OCI-LY1 (cell line): ENCODE data around the gene CAMTA1.

Source experiments
- H2AFZ ChIP-seq: fragments of 200-600 bp; sonication (generic), shearing (Covaris generic); 2 replicates; pipeline ENCODE4 v1.6.0; 2014; ENCODE audit warnings: antibody characterized with exemption, mild to moderate bottlenecking, low read length
- H3F3A ChIP-seq: fragments of 200-600 bp; sonication (generic), shearing (Covaris generic); 2 replicates; pipeline ENCODE4 v1.6.0; 2014; ENCODE audit warnings: mild to moderate bottlenecking, antibody characterized with exemption, low read length, moderate library complexity; ENCODE audit not compliant: insufficient read depth
- H3K27ac ChIP-seq: fragments of 200-600 bp; sonication (generic); 2 replicates; pipeline ENCODE4 v1.5.1; 2014; ENCODE audit warnings: low read length, mixed run types, mild to moderate bottlenecking, low read depth; ENCODE audit not compliant: poor library complexity, severe bottlenecking
- H3K27me3 ChIP-seq: fragments of 200-600 bp; sonication (generic); 2 replicates; pipeline ENCODE4 v1.6.0; 2014; ENCODE audit warnings: antibody characterized with exemption, mild to moderate bottlenecking, low read length, moderate library complexity; ENCODE audit not compliant: insufficient read depth
- H3K36me3 ChIP-seq: fragments of 200-600 bp; sonication (generic); 2 replicates; pipeline ENCODE4 v1.6.1; 2014; ENCODE audit warnings: mild to moderate bottlenecking, antibody characterized with exemption, low read length, moderate library complexity, mixed read lengths; ENCODE audit not compliant: insufficient read depth
- H3K4me1 ChIP-seq: fragments of 200-600 bp; sonication (generic); 2 replicates; pipeline ENCODE4 v1.5.1; 2014; ENCODE audit warnings: mild to moderate bottlenecking, low read length, moderate library complexity; ENCODE audit not compliant: insufficient read depth, severe bottlenecking
- H3K4me2 ChIP-seq: fragments of 200-600 bp; sonication (generic), shearing (Covaris generic); 2 replicates; pipeline ENCODE4 v1.6.1; 2014; ENCODE audit warnings: low read length
- H3K4me3 ChIP-seq: fragments of 200-600 bp; sonication (generic); 2 replicates; pipeline ENCODE4 v1.5.1; 2014; ENCODE audit warnings: low read length, low read depth, mild to moderate bottlenecking, mixed read lengths; ENCODE audit not compliant: poor library complexity, severe bottlenecking
- H3K79me2 ChIP-seq: fragments of 200-600 bp; shearing (Covaris generic); 2 replicates; pipeline ENCODE4 v1.6.1; 2016; ENCODE audit warnings: mixed run types, low read length, mixed read lengths; ENCODE audit not compliant: insufficient read depth
- H3K9ac ChIP-seq: fragments of 200-600 bp; sonication (generic), shearing (Covaris generic); 2 replicates; pipeline ENCODE4 v1.6.1; 2014; ENCODE audit warnings: mild to moderate bottlenecking, low read length, mixed read lengths
- H3K9me2 ChIP-seq: fragments of 200-600 bp; sonication (generic), shearing (Covaris generic); 2 replicates; pipeline ENCODE4 v1.6.1; 2014; ENCODE audit warnings: low read depth, mild to moderate bottlenecking, low read length, mixed read lengths
- H3K9me3 ChIP-seq: fragments of 200-600 bp; shearing (Covaris generic); 2 replicates; pipeline ENCODE4 v1.6.1; 2014; ENCODE audit warnings: low read length, mixed read lengths
- H4K20me1 ChIP-seq: fragments of 200-600 bp; sonication (generic), shearing (Covaris generic); 2 replicates; pipeline ENCODE4 v1.6.0; 2016; ENCODE audit warnings: mild to moderate bottlenecking, low read length; ENCODE audit not compliant: insufficient read depth
- EZH2 ChIP-seq: fragments of 200-600 bp; sonication (generic), shearing (Covaris generic); IDR thresholded peaks from 2 replicates; pipeline ENCODE4 v1.8.0; 2017; ENCODE audit warnings: borderline replicate concordance, mixed run types, mild to moderate bottlenecking, antibody characterized with exemption, low read length, moderate library complexity, mixed read lengths
- TF ChIP-seq, protein P1 (sequence below): fragments of 200-600 bp; sonication (generic), shearing (Covaris generic); IDR thresholded peaks from 2 replicates; pipeline ENCODE4 v1.5.1; 2017; ENCODE audit warnings: mild to moderate bottlenecking, antibody characterized with exemption, low read length, moderate library complexity, mixed read lengths

The CAMTA1 gene

DNA sequence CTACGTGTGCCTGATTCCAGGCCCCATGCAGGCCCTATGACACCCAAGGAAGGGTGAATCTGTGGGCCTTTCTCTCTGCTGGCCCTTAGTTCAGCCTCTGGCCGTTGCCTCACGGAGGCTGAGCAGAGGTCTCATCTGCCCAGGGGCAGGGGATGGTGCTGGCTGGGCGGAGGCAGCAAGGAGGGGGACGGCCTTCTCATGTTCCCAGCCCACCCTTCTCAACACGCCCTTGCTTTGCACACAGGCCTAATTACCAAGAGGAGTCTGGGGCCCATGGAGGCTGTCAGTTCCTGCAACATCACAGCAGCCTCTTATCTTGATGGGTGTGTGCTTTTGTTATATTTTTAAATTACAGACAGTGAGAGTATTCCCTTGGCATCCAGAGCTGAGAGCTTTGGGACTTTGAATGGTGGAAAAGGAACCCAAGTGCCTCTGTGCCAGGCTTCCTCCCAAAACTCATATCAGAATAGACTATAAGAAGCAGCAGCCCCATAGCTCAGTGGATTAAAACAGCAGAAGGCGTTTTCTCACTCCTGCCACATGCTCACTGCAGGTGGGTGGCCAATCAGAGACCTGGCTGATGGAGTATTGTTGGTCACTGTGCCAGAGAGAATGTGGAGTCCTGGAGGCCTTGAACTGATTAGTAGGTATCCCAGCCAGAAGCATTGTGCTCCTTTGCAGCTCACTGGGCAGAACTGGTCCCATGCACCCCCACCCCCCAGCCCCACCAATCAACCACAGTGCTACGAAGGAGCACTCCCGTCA is 164.9 kb downstream of the CAMTA1 start:
- Histone ChIP-seq H4K20me1 (no peaks in the 10 kb centered on the region), H3K9ac (no peak overlapping the region), H3K9me2 (no peaks in the 10 kb centered on the region), H3K4me1 (no peaks in the 10 kb centered on the region), H3K27ac (no peak overlapping the region), H3K36me3 (no peaks in the 10 kb centered on the region), H2AFZ (no peak overlapping the region), H3K27me3 (0 out of 2 replicates have a peak, but pooled peaks cover 8% of the 10 kb centered on the region), H3K4me2 (no peak overlapping the region), H3K4me3 (no peak overlapping the region), H3K9me3 (no peaks in the 10 kb centered on the region), H3K79me2 (no peaks in the 10 kb centered on the region), H3F3A (no peaks in the 10 kb centered on the region)
- no peak for TF ChIP-seq EZH2
- TF ChIP-seq, protein P1, sequence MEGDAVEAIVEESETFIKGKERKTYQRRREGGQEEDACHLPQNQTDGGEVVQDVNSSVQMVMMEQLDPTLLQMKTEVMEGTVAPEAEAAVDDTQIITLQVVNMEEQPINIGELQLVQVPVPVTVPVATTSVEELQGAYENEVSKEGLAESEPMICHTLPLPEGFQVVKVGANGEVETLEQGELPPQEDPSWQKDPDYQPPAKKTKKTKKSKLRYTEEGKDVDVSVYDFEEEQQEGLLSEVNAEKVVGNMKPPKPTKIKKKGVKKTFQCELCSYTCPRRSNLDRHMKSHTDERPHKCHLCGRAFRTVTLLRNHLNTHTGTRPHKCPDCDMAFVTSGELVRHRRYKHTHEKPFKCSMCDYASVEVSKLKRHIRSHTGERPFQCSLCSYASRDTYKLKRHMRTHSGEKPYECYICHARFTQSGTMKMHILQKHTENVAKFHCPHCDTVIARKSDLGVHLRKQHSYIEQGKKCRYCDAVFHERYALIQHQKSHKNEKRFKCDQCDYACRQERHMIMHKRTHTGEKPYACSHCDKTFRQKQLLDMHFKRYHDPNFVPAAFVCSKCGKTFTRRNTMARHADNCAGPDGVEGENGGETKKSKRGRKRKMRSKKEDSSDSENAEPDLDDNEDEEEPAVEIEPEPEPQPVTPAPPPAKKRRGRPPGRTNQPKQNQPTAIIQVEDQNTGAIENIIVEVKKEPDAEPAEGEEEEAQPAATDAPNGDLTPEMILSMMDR: no peak

DNA sequence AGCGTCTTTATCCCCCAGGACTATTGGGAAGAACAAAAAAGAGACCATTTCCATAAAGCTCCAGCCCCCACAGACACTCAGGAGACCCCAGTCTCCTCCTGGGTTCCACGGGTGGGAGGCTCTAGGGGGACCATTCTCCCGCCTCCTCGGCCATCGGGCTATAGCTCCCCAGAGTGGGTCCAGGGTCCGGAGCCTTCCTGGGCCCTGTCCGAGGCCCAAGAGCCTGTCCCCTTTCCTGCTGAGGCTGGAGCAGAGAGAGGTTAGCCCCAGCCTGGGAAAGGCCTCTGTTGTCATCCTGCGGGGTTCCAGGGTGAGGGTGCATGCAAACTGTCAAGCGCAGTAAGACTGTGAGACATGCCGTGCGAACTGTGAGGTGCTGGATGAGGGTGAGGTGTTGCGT is 166.3 kb downstream of the CAMTA1 start:
- Histone ChIP-seq H3K27me3 (0 out of 2 replicates have a peak, but pooled peaks cover 4% of the 10 kb centered on the region), H3K9ac (no peak overlapping the region), H3K4me2 (no peak overlapping the region), H3K9me3 (no peaks in the 10 kb centered on the region), H3K36me3 (no peaks in the 10 kb centered on the region), H3K27ac (no peak overlapping the region), H3K9me2 (no peaks in the 10 kb centered on the region), H3K4me1 (no peaks in the 10 kb centered on the region), H3F3A (no peaks in the 10 kb centered on the region), H3K79me2 (no peaks in the 10 kb centered on the region), H3K4me3 (no peak overlapping the region), H2AFZ (no peak overlapping the region), H4K20me1 (no peaks in the 10 kb centered on the region)
- TF ChIP-seq EZH2: no peak
- TF ChIP-seq, protein P1: no peak

DNA sequence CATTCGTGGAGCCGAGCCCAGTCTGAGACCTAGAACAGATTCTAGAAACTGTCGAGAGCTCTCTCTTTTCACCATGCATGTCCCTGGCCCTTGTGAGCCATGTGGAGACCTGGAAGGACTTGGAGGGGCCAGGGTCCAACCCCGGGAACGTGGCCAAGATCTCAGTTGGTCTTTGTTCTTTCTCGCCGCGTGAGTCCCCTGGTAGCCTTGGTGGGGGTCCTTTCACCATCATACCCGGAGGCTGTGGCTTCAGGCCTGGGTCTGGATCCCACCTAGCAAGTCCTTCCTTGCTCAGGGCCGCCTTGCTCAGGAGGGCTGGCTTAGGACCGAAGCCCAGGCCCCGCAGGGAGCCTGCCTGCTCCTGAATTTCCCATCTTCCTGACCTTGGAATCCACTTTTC is 168.0 kb downstream of the CAMTA1 start:
- no peaks in the 10 kb centered on the region for H3K9me3 ChIP-seq
- 0 out of 2 replicates have a peak, but pooled peaks cover 4% of the 10 kb centered on the region for H3K27me3 ChIP-seq
- H3K79me2 ChIP-seq: no peaks in the 10 kb centered on the region
- no peak overlapping the region for H3K4me2 ChIP-seq
- H3K27ac ChIP-seq: no peak overlapping the region
- no peaks in the 10 kb centered on the region for H3K36me3 ChIP-seq
- no peak overlapping the region for H3K4me3 ChIP-seq
- no peaks in the 10 kb centered on the region for H3K9me2 ChIP-seq
- TF ChIP-seq, protein P1: no peak
- TF ChIP-seq EZH2: no peak
- no peaks in the 10 kb centered on the region for H3K4me1 ChIP-seq
- H3F3A ChIP-seq: no peaks in the 10 kb centered on the region
- H3K9ac ChIP-seq: no peak overlapping the region
- H2AFZ ChIP-seq: no peak overlapping the region
- no peaks in the 10 kb centered on the region for H4K20me1 ChIP-seq
